Neutrophil (primary cell): ENCODE measurements around the gene EFCAB6.

Source experiments
- H3K27ac ChIP-seq: fragments of 200-600 bp; sonication (generic); 2 replicates; pipeline ENCODE4 v1.5.1; 2016; ENCODE audit warnings: mild to moderate bottlenecking, moderate library complexity
- H3K27me3 ChIP-seq: fragments of 200-600 bp; sonication (generic); 2 replicates; pipeline ENCODE4 v1.6.0; 2016; ENCODE audit warnings: mild to moderate bottlenecking
- H3K36me3 ChIP-seq: fragments of 200-600 bp; sonication (generic); 2 replicates; pipeline ENCODE4 v1.5.1; 2017
- H3K4me1 ChIP-seq, 2 experiments: fragments of 200-600 bp in 1 of 2; sonication (generic) in 1 of 2; 1 replicate in 1 of 2; 2 replicates in 1 of 2; pipeline versions ENCODE4 v1.5.1 to v1.6.1; 2013 to 2016; ENCODE audit warnings: low read depth in 1 of 2, low read length in 1 of 2, mild to moderate bottlenecking in 1 of 2, moderate library complexity in 1 of 2; ENCODE audit not compliant: control insufficient read depth in 1 of 2, insufficient read depth in 1 of 2
- H3K4me3 ChIP-seq, 2 experiments: fragments of 200-600 bp in 1 of 2; sonication (generic) in 1 of 2; 1 replicate in 1 of 2; 2 replicates in 1 of 2; pipeline ENCODE4 v1.5.1; 2013 to 2016; ENCODE audit warnings: low read depth in 1 of 2, low read length in 1 of 2, mild to moderate bottlenecking in 1 of 2, moderate library complexity in 1 of 2
- H3K9me3 ChIP-seq: fragments of 200-600 bp; sonication (generic); 2 replicates; pipeline ENCODE4 v1.5.1; 2016
- CTCF ChIP-seq: fragments of 200-600 bp; sonication (generic); IDR thresholded peaks from 2 replicates; pipeline ENCODE4 v1.5.1; 2016; ENCODE audit warnings: antibody characterized with exemption

The EFCAB6 gene

GRCh38 chr22:43498856-43499253 lies 313.2 kb downstream of the EFCAB6 start:
- no peak overlapping the region for H3K4me3 ChIP-seq
- no peaks in the 10 kb centered on the region for H3K4me1 ChIP-seq
- H3K36me3 ChIP-seq: no peaks in the 10 kb centered on the region
- H3K27me3 ChIP-seq: no peaks in the 10 kb centered on the region
- H3K27ac ChIP-seq: no peak overlapping the region
- TF ChIP-seq CTCF: no peak
- H3K9me3 ChIP-seq: no peaks in the 10 kb centered on the region

GRCh38 chr22:43497956-43498855 lies 313.9 kb downstream of the EFCAB6 start:
- TF ChIP-seq CTCF: no peak
- H3K4me1 ChIP-seq: no peaks in the 10 kb centered on the region
- no peak overlapping the region for H3K4me3 ChIP-seq
- no peaks in the 10 kb centered on the region for H3K36me3 ChIP-seq
- no peaks in the 10 kb centered on the region for H3K27me3 ChIP-seq
- no peaks in the 10 kb centered on the region for H3K9me3 ChIP-seq
- H3K27ac ChIP-seq: no peak overlapping the region

- Histone ChIP-seq H3K4me1 (no peaks in the 10 kb centered on the region), H3K27ac (no peak overlapping the region), H3K36me3 (no peaks in the 10 kb centered on the region), H3K27me3 (no peaks in the 10 kb centered on the region), H3K9me3 (no peaks in the 10 kb centered on the region), H3K4me3 (no peak overlapping the region)
- TF ChIP-seq CTCF: no peak
Measured at GRCh38 chr22:43493297-43493696, 318.8 kb downstream of the EFCAB6 start.

GRCh38 chr22:43491737-43492136 lies 320.4 kb downstream of the EFCAB6 start:
- Histone ChIP-seq H3K9me3 (no peaks in the 10 kb centered on the region), H3K36me3 (no peaks in the 10 kb centered on the region), H3K4me3 (no peak overlapping the region), H3K27ac (no peak overlapping the region), H3K4me1 (no peaks in the 10 kb centered on the region), H3K27me3 (no peaks in the 10 kb centered on the region)
- no peak for TF ChIP-seq CTCF

- no peak for TF ChIP-seq CTCF
- no peak overlapping the region for H3K4me3 ChIP-seq
- no peak overlapping the region for H3K27ac ChIP-seq
Measured at GRCh38 chr22:43491177-43491576, 320.9 kb downstream of the EFCAB6 start.

More at GRCh38 chr22:43491177-43491576, 320.9 kb downstream of the EFCAB6 start:
- no peaks in the 10 kb centered on the region for H3K36me3 ChIP-seq
- H3K9me3 ChIP-seq: no peaks in the 10 kb centered on the region
- no peaks in the 10 kb centered on the region for H3K27me3 ChIP-seq
- no peaks in the 10 kb centered on the region for H3K4me1 ChIP-seq
